ENCODE data around the gene CDC42. TPM values are rescaled to one million over a fixed set of nuclear protein-coding genes. Genes with fewer than 3 reads are reported as not detected.

The CDC42 gene
- total RNA-seq, 3 donors from 2014 or later (not counting 1 experiment from before 2014, with no cell fraction given) = 454 to 470 (median 463) TPM

GRCh38 chr1:22133931-22134324 lies 81.4 kb downstream of the CDC42 start:
- Mint-ChIP-seq H3K27ac (no peak overlapping the region), H3K36me3 (no peaks in the 10 kb centered on the region), H3K4me3 (no peak overlapping the region), H3K27me3 (ENCODE audit: low read depth in 2 of 2) (peaks cover 2 to 8% of the 10 kb centered on the region in 2 donors), H3K9me3 (no peaks in the 10 kb centered on the region), H3K4me1 (no peaks in the 10 kb centered on the region)
- Histone ChIP-seq H3K4me3 (ENCODE audit: low read length) (no peak overlapping the region), H3K27ac (ENCODE audit: low read length) (no peak overlapping the region), H3K9me3 (ENCODE audit: control insufficient read depth, insufficient read depth, low read length) (no peaks in the 10 kb centered on the region), H3K4me1 (ENCODE audit: control insufficient read depth, insufficient read depth, low read length) (no peaks in the 10 kb centered on the region), H3K27me3 (ENCODE audit: control insufficient read depth, insufficient read depth, low read length) (peaks cover 4% of the 10 kb centered on the region), H3K36me3 (ENCODE audit: control insufficient read depth, insufficient read depth, low read length) (no peaks in the 10 kb centered on the region)
- ATAC-seq = no peak
- WGBS (ENCODE audit: insufficient coverage) = 51% methylated on average over 15 of the region's 15 CpGs
- intact Hi-C loops (cut with micrococcal nuclease) = no loop called here
- DNase-seq = no peak
- TF ChIP-seq, protein P1, sequence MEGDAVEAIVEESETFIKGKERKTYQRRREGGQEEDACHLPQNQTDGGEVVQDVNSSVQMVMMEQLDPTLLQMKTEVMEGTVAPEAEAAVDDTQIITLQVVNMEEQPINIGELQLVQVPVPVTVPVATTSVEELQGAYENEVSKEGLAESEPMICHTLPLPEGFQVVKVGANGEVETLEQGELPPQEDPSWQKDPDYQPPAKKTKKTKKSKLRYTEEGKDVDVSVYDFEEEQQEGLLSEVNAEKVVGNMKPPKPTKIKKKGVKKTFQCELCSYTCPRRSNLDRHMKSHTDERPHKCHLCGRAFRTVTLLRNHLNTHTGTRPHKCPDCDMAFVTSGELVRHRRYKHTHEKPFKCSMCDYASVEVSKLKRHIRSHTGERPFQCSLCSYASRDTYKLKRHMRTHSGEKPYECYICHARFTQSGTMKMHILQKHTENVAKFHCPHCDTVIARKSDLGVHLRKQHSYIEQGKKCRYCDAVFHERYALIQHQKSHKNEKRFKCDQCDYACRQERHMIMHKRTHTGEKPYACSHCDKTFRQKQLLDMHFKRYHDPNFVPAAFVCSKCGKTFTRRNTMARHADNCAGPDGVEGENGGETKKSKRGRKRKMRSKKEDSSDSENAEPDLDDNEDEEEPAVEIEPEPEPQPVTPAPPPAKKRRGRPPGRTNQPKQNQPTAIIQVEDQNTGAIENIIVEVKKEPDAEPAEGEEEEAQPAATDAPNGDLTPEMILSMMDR (IDR thresholded peaks at IDR 0.05) = no peak

GRCh38 chr1:22137004-22137720 lies 84.7 kb downstream of the CDC42 start:
- Histone ChIP-seq H3K27me3 (ENCODE audit: control insufficient read depth, insufficient read depth, low read length) (peaks cover 12% of the 10 kb centered on the region), H3K36me3 (ENCODE audit: control insufficient read depth, insufficient read depth, low read length) (no peaks in the 10 kb centered on the region), H3K9me3 (ENCODE audit: control insufficient read depth, insufficient read depth, low read length) (no peaks in the 10 kb centered on the region), H3K27ac (ENCODE audit: low read length) (no peak overlapping the region), H3K4me1 (ENCODE audit: control insufficient read depth, insufficient read depth, low read length) (peaks cover 6% of the 10 kb centered on the region), H3K4me3 (ENCODE audit: low read length) (no peak overlapping the region)
- H3K36me3 Mint-ChIP-seq = no peaks in the 10 kb centered on the region
- ATAC-seq (no peak), DNase-seq (no peak)
- TF ChIP-seq, protein P1 (IDR thresholded peaks at IDR 0.05) = no peak
- H3K9me3 Mint-ChIP-seq = no peaks in the 10 kb centered on the region
- H3K4me3 Mint-ChIP-seq = no peak overlapping the region
- H3K27ac Mint-ChIP-seq = no peak overlapping the region
- H3K27me3 Mint-ChIP-seq (ENCODE audit: low read depth in 2 of 2) = peaks cover 7 to 8% of the 10 kb centered on the region in 2 donors
- intact Hi-C loops (cut with micrococcal nuclease) = no loop called here
- no peaks in the 10 kb centered on the region for H3K4me1 Mint-ChIP-seq
- 87% methylated on average over 16 of the region's 16 CpGs for WGBS (ENCODE audit: insufficient coverage)

DNA sequence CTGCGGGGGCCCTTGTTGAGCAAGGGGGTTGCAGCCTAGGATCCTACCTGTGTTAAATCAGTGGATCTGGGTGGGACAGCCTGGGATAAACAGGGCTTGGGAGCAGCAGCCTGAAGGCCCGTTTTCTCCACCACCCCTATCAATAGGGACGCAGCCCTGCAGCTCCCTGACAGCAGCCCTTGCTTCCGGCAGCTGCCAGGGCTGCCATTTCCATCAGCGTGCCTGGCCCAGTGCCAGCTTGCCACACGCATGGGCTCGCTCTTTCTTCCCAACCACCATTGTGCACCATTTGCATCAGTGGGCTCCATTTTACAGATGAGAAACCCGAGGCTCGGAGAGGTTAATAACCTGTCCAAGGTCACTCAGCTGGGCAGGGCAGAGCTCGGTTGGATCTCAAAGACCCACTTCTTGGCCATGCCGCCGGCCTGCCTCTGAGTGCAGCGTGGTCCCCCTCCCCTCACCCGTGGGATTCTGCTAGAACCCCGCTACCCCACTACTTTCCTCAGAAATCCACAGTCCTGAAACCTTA lies 86.6 kb downstream of the CDC42 start:
- H3K4me1 Mint-ChIP-seq = peaks cover 5 to 7% of the 10 kb centered on the region in 2 donors
- Histone ChIP-seq H3K4me3 (ENCODE audit: low read length) (no peak overlapping the region), H3K36me3 (ENCODE audit: control insufficient read depth, insufficient read depth, low read length) (no peaks in the 10 kb centered on the region), H3K4me1 (ENCODE audit: control insufficient read depth, insufficient read depth, low read length) (peaks cover 14% of the 10 kb centered on the region), H3K9me3 (ENCODE audit: control insufficient read depth, insufficient read depth, low read length) (no peaks in the 10 kb centered on the region), H3K27me3 (ENCODE audit: control insufficient read depth, insufficient read depth, low read length) (peaks cover 18% of the 10 kb centered on the region), H3K27ac (ENCODE audit: low read length) (no peak overlapping the region)
- DNase-seq = no peak
- no peaks in the 10 kb centered on the region for H3K9me3 Mint-ChIP-seq
- H3K27ac Mint-ChIP-seq = no peak overlapping the region
- TF ChIP-seq, protein P1 (IDR thresholded peaks at IDR 0.05) = no peak
- WGBS (ENCODE audit: insufficient coverage) = 86% methylated on average over 15 of the region's 15 CpGs
- ATAC-seq = no peak
- intact Hi-C loops (cut with micrococcal nuclease) = no loop called here
- H3K36me3 Mint-ChIP-seq = no peaks in the 10 kb centered on the region
- H3K4me3 Mint-ChIP-seq = no peak overlapping the region
- peaks cover 13 to 14% of the 10 kb centered on the region in 2 donors for H3K27me3 Mint-ChIP-seq (ENCODE audit: low read depth in 2 of 2)
